ENCODE measurements around the gene GCM1. TPM values are rescaled to one million over a fixed set of nuclear protein-coding genes. Genes with fewer than 3 reads are reported as not detected.
A peak's percentile ranks its signal among the peaks of the same experiment; 100 is the strongest.

GCM1 gene
- polyA plus RNA-seq, 3 donors: 0.08 TPM; not detected in 2

GRCh38 chr6:53178837-53179432 lies 30.3 kb upstream of the GCM1 start:
- Histone ChIP-seq H3K4me2 (replicated peaks; ENCODE audit: extremely low read depth, low read length, poor library complexity, severe bottlenecking) (no peak overlapping the region), H3K4me1 (ENCODE audit: control insufficient read depth in 1 of 2, insufficient read depth in 2 of 2, low read length in 2 of 2) (peaks cover 5 to 9% of the 10 kb centered on the region in 2 donors), H3K4me3 (replicated peaks in 1 of 3; ENCODE audit: low read depth in 2 of 3, low read length in 3 of 3) (no peak overlapping the region), H3K27me3 (ENCODE audit: control insufficient read depth in 2 of 2, insufficient read depth in 2 of 2, low read length in 2 of 2) (no peaks in the 10 kb centered on the region), H4K20me1 (ENCODE audit: insufficient read depth, low read length) (no peaks in the 10 kb centered on the region), H3K79me2 (ENCODE audit: insufficient read depth, low read length) (no peaks in the 10 kb centered on the region), H3K27ac (ENCODE audit: low read depth in 1 of 2, low read length in 2 of 2) (no peak overlapping the region), H3K36me3 (replicated peaks in 1 of 2; ENCODE audit: control insufficient read depth in 1 of 2, insufficient read depth in 2 of 2, low read length in 2 of 2) (no peaks in the 10 kb centered on the region), H2AFZ (ENCODE audit: insufficient read depth, low read depth, low read length, poor library complexity, severe bottlenecking) (peak overlapping the region; percentile 51), H3K9ac (ENCODE audit: insufficient read depth, low read length, poor library complexity, severe bottlenecking) (no peak overlapping the region), H3K9me3 (replicated peaks in 1 of 2; ENCODE audit: control insufficient read depth in 1 of 2, insufficient read depth in 1 of 2, low read length in 2 of 2) (no peaks in the 10 kb centered on the region)
- Mint-ChIP-seq H3K4me3 (no peak overlapping the region), H3K4me1 (peaks cover 10% of the 10 kb centered on the region), H3K27ac (no peak overlapping the region), H3K9me3 (peaks cover 0 to 2% (median 0%) of the 10 kb centered on the region in 7 donors), H3K27me3 (ENCODE audit: low read depth in 3 of 3) (peaks cover 0 to 2% (median 0%) of the 10 kb centered on the region in 3 donors), H3K36me3 (no peaks in the 10 kb centered on the region)
- no CpG with 5 or more reads among the region's 1 CpG for WGBS (ENCODE audit: insufficient coverage)
- DNase-seq: no peak
- intact Hi-C loops (cut with micrococcal nuclease): loop anchor here (10.0 kb wide), 2 partner anchors 166 to 546 kb away; partner anchors contain the start of gene ELOVL5 (in 1 of the 2)
- TF ChIP-seq CTCF (IDR thresholded peaks at IDR 0.05): no peak

DNA sequence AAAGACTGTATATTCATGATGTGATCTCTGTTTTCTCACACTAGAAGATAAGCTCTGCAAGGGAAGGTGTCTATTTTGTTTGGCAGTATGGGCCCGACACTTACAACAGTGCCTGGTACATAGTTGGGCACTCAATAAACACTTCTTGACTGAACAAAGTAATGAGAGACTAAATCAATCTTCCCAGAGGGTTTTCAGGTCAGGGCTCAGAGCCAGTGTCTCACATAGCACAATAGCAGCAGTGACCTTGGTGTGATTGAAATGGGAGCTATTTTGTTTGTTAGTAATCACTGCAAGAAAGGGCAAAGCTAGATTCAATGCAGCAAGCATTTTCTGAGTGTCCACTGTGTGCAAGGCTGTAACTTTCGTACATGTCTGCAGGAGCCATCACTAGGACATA lies 26.4 kb upstream of the GCM1 start:
- Mint-ChIP-seq H3K4me1 (peaks cover 12% of the 10 kb centered on the region), H3K27ac (peak overlapping the region in 1 of 7 donors; percentile 63), H3K27me3 (ENCODE audit: low read depth in 3 of 3) (peaks cover 0 to 2% (median 0%) of the 10 kb centered on the region in 3 donors), H3K9me3 (peaks cover 0 to 2% (median 0%) of the 10 kb centered on the region in 7 donors), H3K4me3 (no peak overlapping the region), H3K36me3 (no peaks in the 10 kb centered on the region)
- peaks cover 3% of the 10 kb centered on the region in 2 donors for H3K4me1 ChIP-seq (ENCODE audit: control insufficient read depth in 1 of 2, insufficient read depth in 2 of 2, low read length in 2 of 2)
- H3K4me2 ChIP-seq (replicated peaks; ENCODE audit: extremely low read depth, low read length, poor library complexity, severe bottlenecking): no peak overlapping the region
- no peaks in the 10 kb centered on the region for H3K36me3 ChIP-seq (replicated peaks in 1 of 2; ENCODE audit: control insufficient read depth in 1 of 2, insufficient read depth in 2 of 2, low read length in 2 of 2)
- H4K20me1 ChIP-seq (ENCODE audit: insufficient read depth, low read length): no peaks in the 10 kb centered on the region
- H3K27me3 ChIP-seq (ENCODE audit: control insufficient read depth in 2 of 2, insufficient read depth in 2 of 2, low read length in 2 of 2): no peaks in the 10 kb centered on the region
- TF ChIP-seq CTCF (IDR thresholded peaks at IDR 0.05): no peak
- no peak overlapping the region for H3K9ac ChIP-seq (ENCODE audit: insufficient read depth, low read length, poor library complexity, severe bottlenecking)
- 100% methylated on average over 1 of the region's 2 CpGs for WGBS (ENCODE audit: insufficient coverage)
- DNase-seq: no peak
- no peaks in the 10 kb centered on the region for H3K9me3 ChIP-seq (replicated peaks in 1 of 2; ENCODE audit: control insufficient read depth in 1 of 2, insufficient read depth in 1 of 2, low read length in 2 of 2)
- peak overlapping the region; percentile 41 for H2AFZ ChIP-seq (ENCODE audit: insufficient read depth, low read depth, low read length, poor library complexity, severe bottlenecking)
- intact Hi-C loops (cut with micrococcal nuclease): loop anchor here (10.0 kb wide), 2 partner anchors 170 to 550 kb away; partner anchors contain the start of gene ELOVL5 (in 1 of the 2)
- H3K27ac ChIP-seq (ENCODE audit: low read depth in 1 of 2, low read length in 2 of 2): no peak overlapping the region
- H3K4me3 ChIP-seq (replicated peaks in 1 of 3; ENCODE audit: low read depth in 2 of 3, low read length in 3 of 3): no peak overlapping the region
- no peaks in the 10 kb centered on the region for H3K79me2 ChIP-seq (ENCODE audit: insufficient read depth, low read length)
